HG03060 (cell line): ENCODE results near the gene GSC2.

Experiments used
- ATAC-seq: cut with Tn5 transposase; IDR thresholded peaks from one replicate; pipeline ENCODE4 v1.9.1; 2021; ENCODE audit warnings: low read depth, moderate number of reproducible peaks; ENCODE audit not compliant: unreplicated experiment

GSC2 gene

DNA sequence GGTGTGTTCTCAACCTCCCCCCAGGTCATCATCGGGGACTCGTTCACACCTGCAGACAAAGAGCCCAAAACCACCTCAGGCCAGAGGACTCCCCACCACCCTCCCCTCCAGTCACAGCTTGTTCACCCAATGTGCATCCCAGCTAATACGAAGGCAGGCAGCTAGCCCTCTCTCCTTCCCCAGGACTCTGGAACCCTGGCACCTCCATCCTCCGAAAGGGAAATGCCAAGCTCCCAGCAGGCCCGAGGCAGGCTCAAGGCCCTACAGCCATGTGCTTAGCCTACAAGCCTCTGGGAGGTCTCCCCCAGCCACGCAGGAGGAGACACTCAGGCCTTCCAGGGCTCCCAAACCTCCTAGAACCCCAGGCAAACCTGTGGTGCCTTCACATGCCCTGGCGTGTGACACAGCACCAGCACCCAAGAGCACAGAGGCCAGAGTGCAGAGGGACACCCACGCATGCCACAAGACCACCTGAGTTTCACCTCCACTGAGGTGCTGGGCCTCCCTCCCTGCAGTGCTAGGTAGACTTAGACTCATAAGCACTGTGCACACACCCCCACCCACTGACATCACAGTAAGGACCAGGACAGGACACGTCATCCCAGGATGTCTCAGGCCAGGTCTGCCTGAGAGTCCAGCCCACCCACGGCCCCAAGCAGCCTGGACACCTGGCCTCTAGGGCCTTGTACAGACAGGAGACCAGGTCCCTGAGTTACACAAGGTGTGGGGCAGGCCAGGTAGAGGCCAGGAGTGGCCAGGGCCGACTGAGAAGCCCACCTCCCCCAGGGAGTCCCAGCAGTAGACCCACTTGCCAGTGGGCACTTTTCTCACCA, 12.5 kb downstream of the GSC2 start:
- ATAC-seq: no peak

GRCh38 chr22:19136915-19137314, 13.2 kb downstream of the GSC2 start:
- ATAC-seq: no peak

DNA sequence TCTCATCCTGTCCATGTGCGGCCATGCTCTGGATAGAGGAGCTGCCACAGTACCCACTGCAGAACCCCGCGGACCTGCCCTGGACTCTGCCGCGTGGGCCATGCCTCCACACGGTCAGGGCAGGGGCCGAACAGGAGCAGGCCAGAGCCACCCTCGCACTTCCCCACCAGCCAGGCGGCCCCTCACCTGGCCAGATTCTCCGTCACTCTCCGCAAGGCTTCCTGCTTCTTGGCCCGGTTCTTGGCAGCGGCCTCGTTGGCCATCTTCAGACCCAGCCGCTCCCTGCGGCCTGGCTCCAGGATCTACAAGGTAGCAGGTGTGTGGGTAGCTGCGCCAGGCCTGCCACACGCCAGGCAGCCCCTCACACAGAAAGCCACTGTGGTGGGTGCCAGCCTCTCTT, 15.2 kb downstream of the GSC2 start:
- ATAC-seq: no peak

DNA sequence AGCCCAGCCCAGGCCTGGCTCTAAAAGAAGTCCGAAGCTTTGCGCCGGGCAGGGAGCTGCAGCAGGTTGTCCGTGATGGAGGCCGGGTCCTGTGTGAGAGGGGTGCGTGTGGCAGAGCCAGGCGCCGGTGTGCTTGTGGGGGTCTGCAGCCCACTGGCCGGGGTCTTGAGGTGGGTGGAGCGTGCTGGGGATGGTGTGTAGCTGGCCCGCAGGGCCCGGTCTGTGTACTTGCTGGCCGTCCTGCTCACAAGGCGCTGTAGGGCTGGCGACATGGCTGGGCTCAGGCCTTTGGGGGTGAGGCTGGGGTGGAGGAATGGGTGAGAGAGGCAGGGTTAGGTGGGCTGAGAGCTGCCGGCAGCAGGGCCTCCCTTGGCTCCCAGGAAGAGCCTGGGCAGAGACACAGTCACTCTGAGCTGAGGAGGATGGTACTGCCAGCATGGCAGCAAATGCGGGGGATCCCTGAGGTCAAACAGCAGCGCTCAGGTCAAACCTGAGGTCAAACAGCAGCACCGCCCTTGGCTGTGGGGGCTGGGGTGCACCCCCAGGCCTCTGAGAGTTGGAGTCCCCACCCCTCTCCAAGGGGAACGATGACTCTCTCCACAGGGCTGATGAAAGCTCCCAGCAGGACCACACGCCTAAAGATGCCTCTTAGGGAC, 15.8 kb downstream of the GSC2 start:
- no peak for ATAC-seq

GRCh38 chr22:19133561-19133960, 16.5 kb downstream of the GSC2 start:
- ATAC-seq: no peak

DNA sequence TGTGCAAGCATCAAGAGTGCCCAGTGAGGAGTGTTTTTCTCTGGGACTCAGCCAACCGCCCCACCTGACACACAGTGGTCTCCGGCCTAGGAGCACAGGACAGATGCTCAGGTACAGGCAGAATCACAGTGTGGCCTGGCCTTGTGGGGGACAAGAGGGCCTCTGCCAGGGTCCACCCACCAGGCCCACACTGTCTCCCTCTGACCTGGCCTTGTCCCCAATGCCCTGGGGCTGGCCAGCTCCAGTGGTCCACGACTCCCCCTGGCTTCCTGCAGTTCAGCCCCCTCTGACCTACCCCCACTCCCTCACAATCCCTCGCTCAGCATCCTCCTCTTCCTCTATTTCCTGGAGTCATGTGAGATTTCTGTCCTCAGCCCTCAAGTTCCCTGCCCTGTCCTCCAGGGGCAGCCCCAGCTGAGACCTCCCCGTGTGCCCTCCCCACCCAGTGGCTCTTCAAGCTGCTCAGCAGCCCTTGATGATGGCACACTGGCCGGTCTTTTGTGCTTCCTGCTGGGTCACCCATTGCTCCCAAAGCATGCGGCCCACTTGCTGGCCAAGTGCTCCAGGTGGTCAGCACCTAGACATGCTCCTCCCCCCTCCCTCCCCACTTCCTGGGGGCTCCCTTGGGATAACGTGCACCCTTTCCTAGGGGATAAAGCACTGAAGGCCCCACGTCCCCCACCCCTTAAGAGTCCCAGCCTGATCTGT, 17.2 kb downstream of the GSC2 start:
- no peak for ATAC-seq

GRCh38 chr22:19132153-19132552, 17.9 kb downstream of the GSC2 start:
- no peak for ATAC-seq

GRCh38 chr22:19131685-19132015, 18.4 kb downstream of the GSC2 start:
- ATAC-seq: no peak

- no peak for ATAC-seq
Observed at GRCh38 chr22:19130959-19131684, 19.0 kb downstream of the GSC2 start, which contains the start of gene TSSK2. Gene TSSK2 (plus strand): TSS chr22:19131308. CDS start chr22:19131400, 92 bp downstream.

DNA sequence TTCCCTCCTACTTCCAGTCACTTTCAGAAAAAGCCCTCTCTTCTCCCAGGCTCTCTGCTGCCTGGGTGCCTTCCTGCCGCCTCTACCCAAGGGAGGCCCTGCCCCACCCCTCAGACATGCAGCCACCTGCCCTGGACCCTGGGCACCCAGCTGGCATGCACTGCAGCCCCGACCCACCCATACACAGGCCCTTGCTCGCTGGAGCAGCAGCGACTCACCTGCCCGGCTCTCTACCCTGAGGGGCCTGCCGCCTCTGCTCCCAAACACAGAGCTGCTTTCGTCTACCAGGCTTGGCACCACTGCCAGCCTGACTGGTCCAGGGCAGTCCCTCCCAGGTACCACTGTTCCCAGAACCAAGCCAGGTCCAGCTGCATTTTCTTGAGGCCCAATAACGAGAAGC, 20.2 kb downstream of the GSC2 start:
- no peak for ATAC-seq

- ATAC-seq: no peak
Observed at GRCh38 chr22:19128946-19129727, 21.0 kb downstream of the GSC2 start.

DNA sequence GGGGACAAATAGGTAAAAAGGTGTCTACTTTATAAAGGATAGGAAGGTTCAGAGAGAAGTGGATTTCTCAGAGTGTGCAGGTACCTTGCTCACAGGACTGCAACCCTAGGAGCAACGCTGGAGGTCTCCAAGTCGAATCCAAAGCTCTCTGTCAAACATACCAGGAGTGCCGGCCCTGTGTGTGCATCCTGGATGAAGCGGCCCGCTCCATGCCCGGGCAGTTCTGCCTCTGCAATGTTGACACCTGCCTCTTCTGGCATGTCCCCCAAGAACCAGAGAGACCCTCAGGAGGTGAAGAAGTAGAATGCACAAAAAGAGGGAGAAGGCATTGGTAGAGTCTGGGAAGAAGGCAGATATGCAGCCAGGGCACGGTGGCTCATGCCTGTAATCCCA, 22.1 kb downstream of the GSC2 start:
- ATAC-seq: no peak

- no peak for ATAC-seq
Observed at GRCh38 chr22:19127329-19128008, 22.6 kb downstream of the GSC2 start.

DNA sequence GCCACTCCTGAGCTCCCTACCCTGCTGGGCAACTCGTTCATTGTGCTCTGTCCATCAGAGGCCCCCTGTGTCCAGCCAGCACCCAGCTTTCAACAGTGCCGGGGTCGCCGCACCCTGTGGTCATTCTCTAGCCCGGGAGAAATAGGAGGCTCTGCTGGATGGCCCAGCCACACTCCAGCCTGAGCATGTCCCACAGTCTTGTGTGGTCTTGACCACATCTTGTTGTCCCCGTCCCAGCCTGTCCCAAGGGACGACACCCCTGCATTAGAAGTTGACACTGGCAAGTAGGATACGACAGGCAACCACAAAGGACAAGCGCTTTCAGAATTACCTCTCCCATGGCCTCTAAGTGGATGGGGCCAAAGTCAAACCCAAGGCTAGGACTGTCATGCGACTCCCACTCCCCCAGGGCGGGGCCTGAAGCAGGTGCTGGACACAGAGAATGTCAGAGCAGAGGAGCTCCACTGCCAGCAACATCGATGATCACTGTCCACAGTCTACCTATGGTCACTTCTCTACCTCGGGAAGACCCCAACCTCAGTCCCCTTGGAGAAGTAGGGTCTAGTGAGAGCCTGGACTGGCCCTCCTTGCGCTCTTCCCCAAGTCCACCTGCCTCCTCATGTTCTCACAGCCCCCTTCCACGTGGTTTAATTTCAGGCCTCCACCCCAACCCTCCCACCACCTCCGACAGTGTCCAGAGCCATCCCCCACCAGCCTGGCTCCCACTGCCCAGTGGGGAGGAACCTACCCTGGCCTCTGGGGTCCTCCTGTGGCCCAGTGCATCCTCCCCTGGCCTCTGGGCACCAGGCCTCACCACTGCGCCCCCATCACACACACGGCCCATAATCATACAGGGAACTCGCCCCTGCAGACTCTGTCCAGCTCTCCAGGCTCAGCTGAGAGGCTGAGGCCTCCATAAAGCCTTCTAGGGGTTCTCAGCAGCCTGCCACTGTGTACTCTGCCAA, 23.5 kb downstream of the GSC2 start:
- ATAC-seq: no peak

- ATAC-seq: no peak
Observed at GRCh38 chr22:19125474-19126308, 24.4 kb downstream of the GSC2 start.

DNA sequence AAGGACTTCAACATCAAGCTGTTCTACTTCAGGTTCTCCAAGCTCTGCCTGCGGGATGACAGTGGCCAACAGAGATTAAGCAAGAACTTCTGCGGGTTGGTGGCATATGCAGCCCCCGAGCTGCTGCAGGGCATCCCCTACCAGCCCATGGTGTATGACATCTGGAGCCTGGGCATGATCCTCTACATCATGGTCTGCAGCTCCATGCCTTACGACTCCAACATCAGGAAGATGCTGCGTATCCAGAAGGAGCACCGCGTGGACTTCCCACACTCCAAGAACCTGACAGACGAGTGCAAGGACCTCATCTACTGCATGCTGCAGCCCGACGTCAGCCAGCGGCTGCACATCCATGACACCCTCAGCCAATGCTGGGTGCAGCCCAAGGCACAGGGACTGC, 25.1 kb downstream of the GSC2 start:
- ATAC-seq: no peak

GRCh38 chr22:19124377-19124776, 25.7 kb downstream of the GSC2 start:
- no peak for ATAC-seq

DNA sequence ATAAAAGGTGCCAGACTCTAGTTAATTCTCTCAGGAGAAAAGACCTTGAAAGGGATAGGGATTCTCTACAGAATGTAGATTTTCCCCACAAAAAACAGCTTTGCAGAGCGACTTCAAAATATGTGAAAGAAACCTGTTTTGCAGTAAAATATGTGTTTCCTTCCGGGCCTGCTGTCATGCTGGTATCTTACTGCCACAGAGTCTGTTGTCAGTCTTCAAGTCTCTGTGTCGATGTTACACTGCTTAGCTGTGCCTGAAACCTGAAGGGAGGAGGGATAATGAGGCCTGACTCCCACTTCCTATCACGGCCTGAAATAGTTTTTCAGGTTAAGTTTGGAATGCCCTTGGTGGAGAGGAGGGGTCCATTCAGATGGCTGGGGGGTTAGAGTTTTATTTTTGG, 26.2 kb downstream of the GSC2 start:
- no peak for ATAC-seq
